ENCODE data around the gene HTT.

DNA sequence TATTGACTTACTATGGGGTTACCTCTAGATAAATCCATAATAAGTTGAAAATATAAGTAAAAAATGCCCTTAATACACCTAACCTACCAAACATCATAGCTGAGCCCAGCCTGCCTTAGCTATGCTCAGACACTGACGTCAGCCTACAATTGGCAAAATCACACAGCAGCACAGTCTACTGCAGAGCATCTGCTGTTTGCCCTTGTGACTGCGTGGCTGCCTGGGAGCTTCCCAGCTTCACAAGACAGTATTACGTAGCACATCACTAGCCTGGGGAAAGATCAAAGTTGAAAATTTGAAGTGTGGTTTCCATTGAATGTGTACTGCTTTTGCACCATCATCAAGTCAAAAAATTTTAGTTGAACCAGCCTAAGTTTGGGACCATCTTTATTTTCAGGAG is 8.9 kb upstream of the HTT start:
- TF ChIP-seq, protein P1, sequence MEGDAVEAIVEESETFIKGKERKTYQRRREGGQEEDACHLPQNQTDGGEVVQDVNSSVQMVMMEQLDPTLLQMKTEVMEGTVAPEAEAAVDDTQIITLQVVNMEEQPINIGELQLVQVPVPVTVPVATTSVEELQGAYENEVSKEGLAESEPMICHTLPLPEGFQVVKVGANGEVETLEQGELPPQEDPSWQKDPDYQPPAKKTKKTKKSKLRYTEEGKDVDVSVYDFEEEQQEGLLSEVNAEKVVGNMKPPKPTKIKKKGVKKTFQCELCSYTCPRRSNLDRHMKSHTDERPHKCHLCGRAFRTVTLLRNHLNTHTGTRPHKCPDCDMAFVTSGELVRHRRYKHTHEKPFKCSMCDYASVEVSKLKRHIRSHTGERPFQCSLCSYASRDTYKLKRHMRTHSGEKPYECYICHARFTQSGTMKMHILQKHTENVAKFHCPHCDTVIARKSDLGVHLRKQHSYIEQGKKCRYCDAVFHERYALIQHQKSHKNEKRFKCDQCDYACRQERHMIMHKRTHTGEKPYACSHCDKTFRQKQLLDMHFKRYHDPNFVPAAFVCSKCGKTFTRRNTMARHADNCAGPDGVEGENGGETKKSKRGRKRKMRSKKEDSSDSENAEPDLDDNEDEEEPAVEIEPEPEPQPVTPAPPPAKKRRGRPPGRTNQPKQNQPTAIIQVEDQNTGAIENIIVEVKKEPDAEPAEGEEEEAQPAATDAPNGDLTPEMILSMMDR (IDR thresholded peaks at IDR 0.05; ENCODE audit: poor library complexity, severe bottlenecking) = no peak
- TF ChIP-seq EZH2 (IDR thresholded peaks at IDR 0.05; ENCODE audit: borderline replicate concordance, insufficient read depth, low read length, poor library complexity, severe bottlenecking) (no peak), SMC3 (conservative IDR thresholded peaks at IDR 0.05; ENCODE audit: poor library complexity) (no peak), MXI1 (conservative IDR thresholded peaks at IDR 0.05; ENCODE audit: poor library complexity, severe bottlenecking) (no peak), EP300 (conservative IDR thresholded peaks at IDR 0.05; ENCODE audit: poor library complexity, severe bottlenecking) (no peak), RAD21 (conservative IDR thresholded peaks at IDR 0.05) (no peak), TAF1 (IDR thresholded peaks at IDR 0.05; ENCODE audit: low read depth) (no peak), POLR2AphosphoS5 (IDR thresholded peaks at IDR 0.05) (no peak)
- TF ChIP-seq, protein P2, sequence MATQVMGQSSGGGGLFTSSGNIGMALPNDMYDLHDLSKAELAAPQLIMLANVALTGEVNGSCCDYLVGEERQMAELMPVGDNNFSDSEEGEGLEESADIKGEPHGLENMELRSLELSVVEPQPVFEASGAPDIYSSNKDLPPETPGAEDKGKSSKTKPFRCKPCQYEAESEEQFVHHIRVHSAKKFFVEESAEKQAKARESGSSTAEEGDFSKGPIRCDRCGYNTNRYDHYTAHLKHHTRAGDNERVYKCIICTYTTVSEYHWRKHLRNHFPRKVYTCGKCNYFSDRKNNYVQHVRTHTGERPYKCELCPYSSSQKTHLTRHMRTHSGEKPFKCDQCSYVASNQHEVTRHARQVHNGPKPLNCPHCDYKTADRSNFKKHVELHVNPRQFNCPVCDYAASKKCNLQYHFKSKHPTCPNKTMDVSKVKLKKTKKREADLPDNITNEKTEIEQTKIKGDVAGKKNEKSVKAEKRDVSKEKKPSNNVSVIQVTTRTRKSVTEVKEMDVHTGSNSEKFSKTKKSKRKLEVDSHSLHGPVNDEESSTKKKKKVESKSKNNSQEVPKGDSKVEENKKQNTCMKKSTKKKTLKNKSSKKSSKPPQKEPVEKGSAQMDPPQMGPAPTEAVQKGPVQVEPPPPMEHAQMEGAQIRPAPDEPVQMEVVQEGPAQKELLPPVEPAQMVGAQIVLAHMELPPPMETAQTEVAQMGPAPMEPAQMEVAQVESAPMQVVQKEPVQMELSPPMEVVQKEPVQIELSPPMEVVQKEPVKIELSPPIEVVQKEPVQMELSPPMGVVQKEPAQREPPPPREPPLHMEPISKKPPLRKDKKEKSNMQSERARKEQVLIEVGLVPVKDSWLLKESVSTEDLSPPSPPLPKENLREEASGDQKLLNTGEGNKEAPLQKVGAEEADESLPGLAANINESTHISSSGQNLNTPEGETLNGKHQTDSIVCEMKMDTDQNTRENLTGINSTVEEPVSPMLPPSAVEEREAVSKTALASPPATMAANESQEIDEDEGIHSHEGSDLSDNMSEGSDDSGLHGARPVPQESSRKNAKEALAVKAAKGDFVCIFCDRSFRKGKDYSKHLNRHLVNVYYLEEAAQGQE (IDR thresholded peaks at IDR 0.05; ENCODE audit: borderline replicate concordance) = no peak
